ENCODE data around the gene TTC39B.

DNA sequence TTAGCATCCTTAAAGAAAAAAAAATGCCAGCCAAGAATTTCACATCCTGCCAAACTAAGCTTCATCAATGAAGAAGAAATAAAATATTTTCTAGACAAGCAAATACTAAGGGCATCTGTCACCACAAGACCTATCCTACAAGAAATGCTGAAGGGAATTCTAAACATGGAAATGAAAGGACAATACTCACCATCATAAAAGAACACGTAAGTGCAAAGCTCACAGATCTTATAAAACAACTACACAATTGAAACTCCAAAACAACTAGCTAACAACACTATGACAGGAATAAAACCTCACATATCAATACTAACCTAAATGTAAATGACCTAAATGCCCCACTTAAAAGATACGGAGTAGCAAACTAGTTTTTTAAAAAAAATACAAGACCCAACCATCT, 71.4 kb downstream of the TTC39B start:
- TF ChIP-seq CTCF (IDR thresholded peaks at IDR 0.05; ENCODE audit: low read depth, low read length, missing input control) (no peak), HNF4G (IDR thresholded peaks at IDR 0.05) (no peak), REST (IDR thresholded peaks at IDR 0.05) (no peak)
- TF ChIP-seq, protein P1, sequence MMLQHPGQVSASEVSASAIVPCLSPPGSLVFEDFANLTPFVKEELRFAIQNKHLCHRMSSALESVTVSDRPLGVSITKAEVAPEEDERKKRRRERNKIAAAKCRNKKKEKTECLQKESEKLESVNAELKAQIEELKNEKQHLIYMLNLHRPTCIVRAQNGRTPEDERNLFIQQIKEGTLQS (IDR thresholded peaks at IDR 0.05) = no peak
